ENCODE data around the gene ETS1. TPM values are rescaled to one million over a fixed set of nuclear protein-coding genes. Genes with fewer than 3 reads are reported as not detected.
A peak's percentile ranks its signal among the peaks of the same experiment; 100 is the strongest.

The ETS1 gene
- total and polyA plus RNA-seq, 4 donors, result 20.7 to 154 (median 78.7) TPM

- H3K36me3 ChIP-seq (ENCODE audit: control insufficient read depth in 4 of 4, insufficient read depth in 4 of 4, low read length in 4 of 4), result peaks cover 13 to 36% (median 24%) of the 10 kb centered on the region in 4 donors
- TF ChIP-seq, protein P1, sequence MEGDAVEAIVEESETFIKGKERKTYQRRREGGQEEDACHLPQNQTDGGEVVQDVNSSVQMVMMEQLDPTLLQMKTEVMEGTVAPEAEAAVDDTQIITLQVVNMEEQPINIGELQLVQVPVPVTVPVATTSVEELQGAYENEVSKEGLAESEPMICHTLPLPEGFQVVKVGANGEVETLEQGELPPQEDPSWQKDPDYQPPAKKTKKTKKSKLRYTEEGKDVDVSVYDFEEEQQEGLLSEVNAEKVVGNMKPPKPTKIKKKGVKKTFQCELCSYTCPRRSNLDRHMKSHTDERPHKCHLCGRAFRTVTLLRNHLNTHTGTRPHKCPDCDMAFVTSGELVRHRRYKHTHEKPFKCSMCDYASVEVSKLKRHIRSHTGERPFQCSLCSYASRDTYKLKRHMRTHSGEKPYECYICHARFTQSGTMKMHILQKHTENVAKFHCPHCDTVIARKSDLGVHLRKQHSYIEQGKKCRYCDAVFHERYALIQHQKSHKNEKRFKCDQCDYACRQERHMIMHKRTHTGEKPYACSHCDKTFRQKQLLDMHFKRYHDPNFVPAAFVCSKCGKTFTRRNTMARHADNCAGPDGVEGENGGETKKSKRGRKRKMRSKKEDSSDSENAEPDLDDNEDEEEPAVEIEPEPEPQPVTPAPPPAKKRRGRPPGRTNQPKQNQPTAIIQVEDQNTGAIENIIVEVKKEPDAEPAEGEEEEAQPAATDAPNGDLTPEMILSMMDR (IDR thresholded peaks at IDR 0.05; ENCODE audit: control extremely low read depth, extremely low read depth), result no peak
- H3K4me3 ChIP-seq, result no peak overlapping the region
- ATAC-seq (ENCODE audit: insufficient read depth, low FRiP score) (no peak), DNase-seq (no peak)
- H3K9ac ChIP-seq (ENCODE audit: insufficient read depth in 1 of 2, low read length in 2 of 2), result no peak overlapping the region
- peaks cover 4 to 59% (median 16%) of the 10 kb centered on the region in 5 donors for H3K4me1 ChIP-seq (ENCODE audit: control insufficient read depth in 5 of 5, insufficient read depth in 5 of 5, low read length in 5 of 5)
- 32 to 40% methylated on average over 3 of the region's 3 CpGs for WGBS, 2 donors
- H3K27ac ChIP-seq (ENCODE audit: low read depth in 1 of 2, low read length in 1 of 2), result peak overlapping the region in 1 of 2 donors; percentile 67
- H3K27me3 ChIP-seq (ENCODE audit: control insufficient read depth in 3 of 3, insufficient read depth in 3 of 3, low read length in 2 of 3), result no peaks in the 10 kb centered on the region
- peaks cover 0 to 2% (median 0%) of the 10 kb centered on the region in 4 donors for H3K9me3 ChIP-seq (ENCODE audit: control insufficient read depth in 4 of 4, insufficient read depth in 3 of 4, low read length in 3 of 4)
Observed at GRCh38 chr11:128491195-128491936, 96.0 kb downstream of the ETS1 start.

GRCh38 chr11:128490092-128490491 lies 97.3 kb downstream of the ETS1 start:
- Histone ChIP-seq H3K9me3 (ENCODE audit: control insufficient read depth in 4 of 4, insufficient read depth in 3 of 4, low read length in 3 of 4) (peaks cover 0 to 2% (median 0%) of the 10 kb centered on the region in 4 donors), H3K4me1 (ENCODE audit: control insufficient read depth in 5 of 5, insufficient read depth in 5 of 5, low read length in 5 of 5) (peaks cover 3 to 58% (median 13%) of the 10 kb centered on the region in 5 donors), H3K9ac (ENCODE audit: insufficient read depth in 1 of 2, low read length in 2 of 2) (no peak overlapping the region), H3K4me3 (no peak overlapping the region), H3K27ac (ENCODE audit: low read depth in 1 of 2, low read length in 1 of 2) (no peak overlapping the region), H3K27me3 (ENCODE audit: control insufficient read depth in 3 of 3, insufficient read depth in 3 of 3, low read length in 2 of 3) (no peaks in the 10 kb centered on the region), H3K36me3 (ENCODE audit: control insufficient read depth in 4 of 4, insufficient read depth in 4 of 4, low read length in 4 of 4) (peaks cover 22 to 45% (median 29%) of the 10 kb centered on the region in 4 donors)
- 65 to 78% methylated on average over 3 of the region's 3 CpGs for WGBS, 2 donors
- TF ChIP-seq, protein P1 (IDR thresholded peaks at IDR 0.05; ENCODE audit: control extremely low read depth, extremely low read depth), result no peak
- ATAC-seq (ENCODE audit: insufficient read depth, low FRiP score) (no peak), DNase-seq (no peak)

- TF ChIP-seq, protein P1 (IDR thresholded peaks at IDR 0.05; ENCODE audit: control extremely low read depth, extremely low read depth), result no peak
Observed at GRCh38 chr11:128488471-128488870, 98.9 kb downstream of the ETS1 start.

More at GRCh38 chr11:128488471-128488870, 98.9 kb downstream of the ETS1 start:
- ATAC-seq (ENCODE audit: insufficient read depth, low FRiP score) (peak; percentile 39), DNase-seq (no peak)
- Histone ChIP-seq H3K36me3 (ENCODE audit: control insufficient read depth in 4 of 4, insufficient read depth in 4 of 4, low read length in 4 of 4) (peaks cover 27 to 57% (median 35%) of the 10 kb centered on the region in 4 donors), H3K9me3 (ENCODE audit: control insufficient read depth in 4 of 4, insufficient read depth in 3 of 4, low read length in 3 of 4) (peaks cover 0 to 2% (median 0%) of the 10 kb centered on the region in 4 donors), H3K9ac (ENCODE audit: insufficient read depth in 1 of 2, low read length in 2 of 2) (no peak overlapping the region), H3K4me3 (no peak overlapping the region), H3K27ac (ENCODE audit: low read depth in 1 of 2, low read length in 1 of 2) (peak overlapping the region; percentile 45 to 92), H3K27me3 (ENCODE audit: control insufficient read depth in 3 of 3, insufficient read depth in 3 of 3, low read length in 2 of 3) (no peaks in the 10 kb centered on the region), H3K4me1 (ENCODE audit: control insufficient read depth in 5 of 5, insufficient read depth in 5 of 5, low read length in 5 of 5) (peaks cover 3 to 51% (median 13%) of the 10 kb centered on the region in 5 donors)
- WGBS, 2 donors, result 73 to 81% methylated on average over 5 of the region's 5 CpGs

All from lung (tissue), 12 donors.